GM20000 (cell line): Measurements from ENCODE around the gene RAB22A.
A peak's percentile ranks its signal among the peaks of the same experiment; 100 is the strongest.

Experiments used
- DNase-seq: peaks from one replicate; pipeline ENCODE4 v3.0.0; 2012; ENCODE audit warnings: low spot score
- TF ChIP-seq, protein P1 (sequence below): IDR thresholded peaks from 2 replicates; pipeline ENCODE4 v1.5.1; 2012; ENCODE audit warnings: mild to moderate bottlenecking, control low read depth; ENCODE audit errors: extremely low read depth, missing control alignments

RAB22A gene

DNA sequence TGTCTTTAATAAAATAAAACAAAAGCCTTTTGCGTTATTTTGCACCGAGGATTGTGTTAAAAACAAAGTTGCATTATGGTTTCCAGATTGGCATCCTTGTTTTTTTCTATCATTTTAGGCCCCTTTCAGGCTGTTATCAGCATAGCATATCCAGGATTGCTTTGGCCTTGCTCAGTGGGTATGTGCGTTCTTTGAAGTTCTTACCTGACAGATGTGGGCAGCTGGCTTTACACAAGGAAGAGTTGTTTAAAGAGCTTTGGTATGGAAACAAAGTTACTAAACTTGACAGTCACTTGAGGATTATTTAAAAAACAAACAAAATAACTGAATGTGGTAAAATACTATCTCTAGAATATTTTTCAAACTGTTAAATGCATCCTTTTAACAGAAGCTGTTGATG is 86.1 kb downstream of the RAB22A start:
- TF ChIP-seq, protein P1, sequence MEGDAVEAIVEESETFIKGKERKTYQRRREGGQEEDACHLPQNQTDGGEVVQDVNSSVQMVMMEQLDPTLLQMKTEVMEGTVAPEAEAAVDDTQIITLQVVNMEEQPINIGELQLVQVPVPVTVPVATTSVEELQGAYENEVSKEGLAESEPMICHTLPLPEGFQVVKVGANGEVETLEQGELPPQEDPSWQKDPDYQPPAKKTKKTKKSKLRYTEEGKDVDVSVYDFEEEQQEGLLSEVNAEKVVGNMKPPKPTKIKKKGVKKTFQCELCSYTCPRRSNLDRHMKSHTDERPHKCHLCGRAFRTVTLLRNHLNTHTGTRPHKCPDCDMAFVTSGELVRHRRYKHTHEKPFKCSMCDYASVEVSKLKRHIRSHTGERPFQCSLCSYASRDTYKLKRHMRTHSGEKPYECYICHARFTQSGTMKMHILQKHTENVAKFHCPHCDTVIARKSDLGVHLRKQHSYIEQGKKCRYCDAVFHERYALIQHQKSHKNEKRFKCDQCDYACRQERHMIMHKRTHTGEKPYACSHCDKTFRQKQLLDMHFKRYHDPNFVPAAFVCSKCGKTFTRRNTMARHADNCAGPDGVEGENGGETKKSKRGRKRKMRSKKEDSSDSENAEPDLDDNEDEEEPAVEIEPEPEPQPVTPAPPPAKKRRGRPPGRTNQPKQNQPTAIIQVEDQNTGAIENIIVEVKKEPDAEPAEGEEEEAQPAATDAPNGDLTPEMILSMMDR, result no peak
- no peak for DNase-seq

DNA sequence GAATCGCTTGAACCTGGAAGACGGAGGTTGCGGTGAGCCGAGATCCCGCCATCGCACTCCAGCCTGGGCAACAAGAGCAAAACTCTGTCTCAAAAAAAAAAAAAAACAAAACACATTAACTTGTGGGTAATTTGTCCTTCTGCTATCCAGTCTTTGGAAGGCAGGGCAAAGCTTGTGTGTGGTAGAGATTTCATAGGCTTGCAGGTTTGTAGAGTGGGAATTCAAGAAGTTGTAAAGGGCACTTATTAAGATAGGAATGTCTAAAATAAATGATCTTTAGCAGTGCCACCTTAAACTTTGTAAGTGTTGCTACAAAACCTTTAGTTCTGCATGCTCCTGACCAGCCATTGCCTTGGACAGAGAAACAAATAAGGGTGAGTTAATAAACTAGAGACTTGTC is 87.9 kb downstream of the RAB22A start:
- no peak for DNase-seq
- TF ChIP-seq, protein P1, result no peak

DNA sequence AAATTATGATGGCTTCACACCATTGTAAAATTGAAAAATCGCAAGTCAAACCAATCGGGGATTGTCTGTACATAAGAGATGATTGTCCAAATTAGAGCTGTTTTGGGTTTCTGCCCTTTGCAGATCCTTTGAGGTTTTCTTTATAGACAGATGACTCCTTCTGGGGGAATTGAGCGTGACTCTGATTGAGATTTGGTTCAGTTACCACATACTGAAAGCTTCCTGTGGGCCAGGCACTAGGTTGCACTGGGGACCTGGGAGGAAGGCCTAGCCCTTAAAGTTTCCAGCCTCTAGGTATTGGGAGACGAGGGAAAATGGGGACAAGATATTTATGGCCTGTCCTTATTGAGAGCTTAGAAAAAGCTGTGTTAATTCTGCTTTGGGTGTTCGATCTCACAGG is 88.7 kb downstream of the RAB22A start:
- TF ChIP-seq, protein P1, result no peak

DNA sequence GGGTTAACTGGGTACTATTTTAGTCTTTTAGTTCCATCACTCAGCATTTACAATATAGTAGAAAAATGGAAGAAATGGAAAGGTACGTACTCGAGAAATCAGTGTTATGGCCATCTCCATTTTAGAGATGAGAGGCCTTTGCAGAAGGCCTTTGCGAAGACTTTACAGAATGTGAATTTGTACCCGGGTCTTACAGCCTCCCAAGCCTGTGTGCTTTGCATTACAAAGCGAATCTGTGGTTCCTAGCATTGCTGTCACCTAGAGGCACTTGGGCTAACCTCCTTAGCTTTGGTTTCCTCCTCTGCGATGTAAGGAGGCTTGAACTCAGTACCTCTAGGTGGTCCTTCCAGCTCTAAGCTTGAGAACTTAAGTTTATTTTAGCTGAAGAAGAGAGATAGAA is 90.4 kb downstream of the RAB22A start:
- no peak for DNase-seq

More for the DNA sequence above, 88.7 kb downstream of the RAB22A start:
- DNase-seq, result no peak

DNA sequence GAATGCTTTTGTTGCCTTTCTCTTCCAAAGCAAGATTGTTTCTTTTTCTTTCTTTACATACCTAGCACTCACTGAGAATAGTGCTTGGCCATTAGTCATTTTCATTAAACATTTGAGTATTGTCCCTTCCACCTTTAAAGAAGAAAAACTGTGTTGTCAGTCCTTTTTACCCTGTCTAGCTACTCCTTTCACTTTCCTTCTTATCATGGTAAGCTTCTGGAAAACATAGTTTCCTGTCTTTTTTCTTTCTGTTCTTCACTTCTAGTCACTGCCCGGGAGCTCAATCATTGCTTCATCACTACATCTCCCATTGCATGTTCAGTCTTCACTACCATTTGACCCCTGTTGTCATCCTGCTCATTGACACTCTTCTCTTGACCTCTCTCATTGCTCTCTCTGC is 91.6 kb downstream of the RAB22A start:
- TF ChIP-seq, protein P1, result no peak
- DNase-seq, result no peak

More for the DNA sequence above, 90.4 kb downstream of the RAB22A start:
- TF ChIP-seq, protein P1, result no peak

DNA sequence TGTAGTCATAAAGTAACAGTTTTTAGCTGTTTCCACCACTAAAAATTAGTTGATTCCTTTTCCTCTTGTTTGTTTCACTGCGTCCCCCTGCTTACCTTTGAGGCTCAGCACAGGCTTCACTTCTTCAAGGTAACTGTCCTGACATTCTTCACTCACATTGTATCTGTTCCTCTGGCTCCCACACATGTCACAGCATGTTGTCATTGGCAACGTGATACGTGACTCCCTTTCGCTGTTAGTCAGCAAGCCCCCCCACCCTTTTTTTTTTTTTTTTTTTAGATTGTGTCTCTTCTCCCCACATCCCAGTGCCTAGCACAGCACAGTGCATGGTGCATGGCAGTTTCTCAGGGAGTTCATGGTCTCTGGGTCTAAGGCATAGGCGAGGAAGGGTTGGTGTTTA is 92.8 kb downstream of the RAB22A start:
- peak; percentile 24 for DNase-seq
- TF ChIP-seq, protein P1, result no peak

DNA sequence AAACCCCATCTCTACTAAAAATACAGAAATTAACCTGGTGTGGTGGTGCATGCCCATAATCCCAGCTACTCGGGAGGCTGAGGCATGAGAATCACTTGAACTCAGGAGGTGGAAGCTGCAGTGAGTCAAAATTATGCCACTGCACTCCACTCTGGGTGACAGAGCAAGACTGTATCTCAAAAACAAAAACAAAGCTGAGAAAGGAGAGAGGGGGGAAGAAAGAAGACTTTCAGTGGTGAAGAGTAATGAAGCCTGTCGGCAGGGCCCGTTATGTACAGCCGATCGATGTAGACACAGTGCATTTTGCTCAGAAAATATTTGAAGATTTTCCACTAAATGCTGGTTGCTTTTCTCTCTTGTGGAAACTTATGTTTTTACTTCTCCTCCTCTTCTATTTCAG is 93.3 kb downstream of the RAB22A start:
- TF ChIP-seq, protein P1, result no peak
- DNase-seq, result no peak
